Liver (tissue), 3 donors: ENCODE data around the gene CXCL1.

Experiments used
- CTCF ChIP-seq: fragments of 150-350 bp; IDR thresholded peaks from 2 replicates; pipeline ENCODE4 v1.5.1; 2017; ENCODE audit warnings: improper control_type of control experiment, low read depth, low read length; ENCODE audit not compliant: missing input control
- EGR1 ChIP-seq, 2 donors: IDR thresholded peaks; 2 replicates each; pipeline ENCODE4 v1.6.1; 2016 to 2018; ENCODE audit warnings: antibody characterized with exemption in 2 of 2, low read depth in 2 of 2
- FOXA1 ChIP-seq: IDR thresholded peaks from 2 replicates; pipeline ENCODE4 v1.6.1; 2016; ENCODE audit warnings: antibody characterized with exemption
- GABPA ChIP-seq, 2 donors: IDR thresholded peaks in 1 of 2; conservative IDR thresholded peaks in 1 of 2; 2 replicates each; pipeline ENCODE4 v1.6.1; 2016; ENCODE audit warnings: antibody characterized with exemption in 2 of 2, mild to moderate bottlenecking in 1 of 2, moderate library complexity in 1 of 2
- JUND ChIP-seq, 2 donors: IDR thresholded peaks; 2 replicates each; pipeline ENCODE4 v1.6.1; 2016; ENCODE audit warnings: antibody characterized with exemption in 2 of 2
- RAD21 ChIP-seq, 2 donors: IDR thresholded peaks; 2 replicates each; pipeline ENCODE4 v1.6.1; 2016; ENCODE audit warnings: antibody characterized with exemption in 2 of 2, mild to moderate bottlenecking in 2 of 2
- RXRA ChIP-seq, 2 donors: IDR thresholded peaks; 2 replicates each; pipeline ENCODE4 v1.6.1; 2017 to 2018; ENCODE audit warnings: antibody characterized with exemption in 2 of 2, mild to moderate bottlenecking in 1 of 2
- SP1 ChIP-seq: IDR thresholded peaks from 2 replicates; pipeline ENCODE4 v1.6.1; 2018; ENCODE audit warnings: antibody characterized with exemption, mild to moderate bottlenecking
- TAF1 ChIP-seq: conservative IDR thresholded peaks from 2 replicates; pipeline ENCODE4 v1.6.1; 2016; ENCODE audit warnings: antibody characterized with exemption, mild to moderate bottlenecking
- YY1 ChIP-seq: IDR thresholded peaks from 2 replicates; pipeline ENCODE4 v1.6.1; 2016; ENCODE audit warnings: antibody characterized with exemption, mild to moderate bottlenecking
- TF ChIP-seq, protein P1 (sequence below): IDR thresholded peaks from 2 replicates; pipeline ENCODE4 v1.6.1; 2016; ENCODE audit warnings: antibody characterized with exemption
- TF ChIP-seq, protein P2 (sequence below): IDR thresholded peaks from 2 replicates; pipeline ENCODE4 v1.6.1; 2016; ENCODE audit warnings: antibody characterized with exemption, mild to moderate bottlenecking
- TF ChIP-seq, protein P3 (sequence below): IDR thresholded peaks from 2 replicates; pipeline ENCODE4 v1.6.1; 2016; ENCODE audit warnings: antibody characterized with exemption
- donor health status: healthy.
- donor health status: healthy.

- TF ChIP-seq SP1 (no peak), CTCF (no peak), YY1 (no peak), GABPA (IDR thresholded peaks at IDR 0.05 in 1 of 2, conservative IDR thresholded peaks at IDR 0.05 in 1 of 2) (no peak), RXRA (IDR thresholded peaks at IDR 0.05) (no peak), TAF1 (no peak), FOXA1 (no peak), JUND (IDR thresholded peaks at IDR 0.05) (no peak), RAD21 (IDR thresholded peaks at IDR 0.05) (no peak), EGR1 (IDR thresholded peaks at IDR 0.05; ENCODE audit: low read depth in 2 of 2) (no peak)
- TF ChIP-seq, protein P1, sequence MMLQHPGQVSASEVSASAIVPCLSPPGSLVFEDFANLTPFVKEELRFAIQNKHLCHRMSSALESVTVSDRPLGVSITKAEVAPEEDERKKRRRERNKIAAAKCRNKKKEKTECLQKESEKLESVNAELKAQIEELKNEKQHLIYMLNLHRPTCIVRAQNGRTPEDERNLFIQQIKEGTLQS: no peak
- TF ChIP-seq, protein P2, sequence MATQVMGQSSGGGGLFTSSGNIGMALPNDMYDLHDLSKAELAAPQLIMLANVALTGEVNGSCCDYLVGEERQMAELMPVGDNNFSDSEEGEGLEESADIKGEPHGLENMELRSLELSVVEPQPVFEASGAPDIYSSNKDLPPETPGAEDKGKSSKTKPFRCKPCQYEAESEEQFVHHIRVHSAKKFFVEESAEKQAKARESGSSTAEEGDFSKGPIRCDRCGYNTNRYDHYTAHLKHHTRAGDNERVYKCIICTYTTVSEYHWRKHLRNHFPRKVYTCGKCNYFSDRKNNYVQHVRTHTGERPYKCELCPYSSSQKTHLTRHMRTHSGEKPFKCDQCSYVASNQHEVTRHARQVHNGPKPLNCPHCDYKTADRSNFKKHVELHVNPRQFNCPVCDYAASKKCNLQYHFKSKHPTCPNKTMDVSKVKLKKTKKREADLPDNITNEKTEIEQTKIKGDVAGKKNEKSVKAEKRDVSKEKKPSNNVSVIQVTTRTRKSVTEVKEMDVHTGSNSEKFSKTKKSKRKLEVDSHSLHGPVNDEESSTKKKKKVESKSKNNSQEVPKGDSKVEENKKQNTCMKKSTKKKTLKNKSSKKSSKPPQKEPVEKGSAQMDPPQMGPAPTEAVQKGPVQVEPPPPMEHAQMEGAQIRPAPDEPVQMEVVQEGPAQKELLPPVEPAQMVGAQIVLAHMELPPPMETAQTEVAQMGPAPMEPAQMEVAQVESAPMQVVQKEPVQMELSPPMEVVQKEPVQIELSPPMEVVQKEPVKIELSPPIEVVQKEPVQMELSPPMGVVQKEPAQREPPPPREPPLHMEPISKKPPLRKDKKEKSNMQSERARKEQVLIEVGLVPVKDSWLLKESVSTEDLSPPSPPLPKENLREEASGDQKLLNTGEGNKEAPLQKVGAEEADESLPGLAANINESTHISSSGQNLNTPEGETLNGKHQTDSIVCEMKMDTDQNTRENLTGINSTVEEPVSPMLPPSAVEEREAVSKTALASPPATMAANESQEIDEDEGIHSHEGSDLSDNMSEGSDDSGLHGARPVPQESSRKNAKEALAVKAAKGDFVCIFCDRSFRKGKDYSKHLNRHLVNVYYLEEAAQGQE: no peak
- TF ChIP-seq, protein P3, sequence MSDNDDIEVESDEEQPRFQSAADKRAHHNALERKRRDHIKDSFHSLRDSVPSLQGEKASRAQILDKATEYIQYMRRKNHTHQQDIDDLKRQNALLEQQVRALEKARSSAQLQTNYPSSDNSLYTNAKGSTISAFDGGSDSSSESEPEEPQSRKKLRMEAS: no peak
Measured at GRCh38 chr4:73847526-73848182, 21.5 kb upstream of the CXCL1 start.
